H7 (cell line): ENCODE data around the gene GOSR2. TPM values are rescaled to one million over a fixed set of nuclear protein-coding genes. Genes with fewer than 3 reads are reported as not detected.
"Not testable (repeated sequence)": the region's sequence is repeated elsewhere in the genome, so short reads cannot be mapped to it uniquely, and the experiment has no call there.

ENCODE experiments used
- DNase-seq: peaks from one replicate; pipeline ENCODE4 v3.0.0; 2012
- H3K27me3 ChIP-seq: 2 replicates; pipeline ENCODE4 v1.6.0; 2011; ENCODE audit warnings: mild to moderate bottlenecking, low read length; ENCODE audit not compliant: control insufficient read depth, insufficient read depth
- H3K36me3 ChIP-seq: replicated peaks from 2 replicates; pipeline ENCODE4 v1.5.1; 2011; ENCODE audit warnings: low read length; ENCODE audit not compliant: control insufficient read depth, insufficient read depth
- H3K4me3 ChIP-seq: 2 replicates; pipeline ENCODE4 v1.5.1; 2011; ENCODE audit warnings: low read depth, mild to moderate bottlenecking, control low read depth, low read length, moderate library complexity; ENCODE audit not compliant: insufficient read depth
- total RNA-seq: library from RNA; depleted of rRNA; stranded (reverse); fragments of >200 nt; shearing (Covaris generic); gene quantifications from 2 replicates; pipeline ENCODE4 v1.2.3, GENCODE V29; 2014

The GOSR2 gene
- total RNA-seq, 1 experiment from 2014 or later, result 23.2 TPM

- no peaks in the 10 kb centered on the region; the same call in 1 of the 2 replicates for H3K27me3 ChIP-seq
- H3K4me3 ChIP-seq, result no peak overlapping the region
- DNase-seq, result no peak
- H3K36me3 ChIP-seq, result no peaks in the 10 kb centered on the region
Observed at GRCh38 chr17:46950997-46951621, 28.1 kb downstream of the GOSR2 start.

DNA sequence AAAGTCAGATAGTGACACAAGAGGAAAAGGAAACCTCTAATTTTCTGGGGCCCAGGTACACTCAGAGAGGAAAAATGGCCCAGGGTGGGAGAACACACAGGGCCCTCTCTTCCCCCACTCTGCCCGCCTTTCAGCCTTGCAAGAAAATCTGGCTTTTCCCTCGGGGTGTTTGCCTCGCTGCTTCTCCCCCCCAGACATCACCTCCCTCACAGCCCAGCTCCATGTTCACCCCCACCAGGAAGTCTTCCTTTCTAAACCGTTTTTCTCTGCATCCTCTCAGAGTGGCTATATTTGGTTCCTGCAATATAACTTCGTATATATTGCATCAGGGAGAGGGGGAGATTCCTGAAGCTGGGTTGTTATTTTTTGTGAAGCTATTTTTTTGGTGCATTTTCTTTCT, 28.7 kb downstream of the GOSR2 start:
- no peak overlapping the region for H3K4me3 ChIP-seq
- H3K36me3 ChIP-seq, result no peaks in the 10 kb centered on the region

GRCh38 chr17:46952115-46952514, 29.2 kb downstream of the GOSR2 start:
- H3K36me3 ChIP-seq, result no peaks in the 10 kb centered on the region
- H3K27me3 ChIP-seq, result no peaks in the 10 kb centered on the region; the same call in 1 of the 2 replicates
- DNase-seq, result no peak
- H3K4me3 ChIP-seq, result no peak overlapping the region

More for the DNA sequence above, 28.7 kb downstream of the GOSR2 start:
- no peak for DNase-seq
- H3K27me3 ChIP-seq, result no peaks in the 10 kb centered on the region; the same call in 1 of the 2 replicates

- H3K4me3 ChIP-seq, H3K36me3 ChIP-seq, H3K27me3 ChIP-seq, DNase-seq: not testable (repeated sequence)
Observed at GRCh38 chr17:46953191-46953590, 30.2 kb downstream of the GOSR2 start.

- no peak overlapping the region for H3K4me3 ChIP-seq
- DNase-seq, result no peak
- H3K27me3 ChIP-seq, result no peaks in the 10 kb centered on the region
- H3K36me3 ChIP-seq, result no peaks in the 10 kb centered on the region
Observed at GRCh38 chr17:46958041-46958591, 35.2 kb downstream of the GOSR2 start.

GRCh38 chr17:46960152-46960551, 37.2 kb downstream of the GOSR2 start:
- DNase-seq, result no peak
- Histone ChIP-seq H3K27me3 (no peaks in the 10 kb centered on the region), H3K36me3 (no peaks in the 10 kb centered on the region), H3K4me3 (no peak overlapping the region)

DNA sequence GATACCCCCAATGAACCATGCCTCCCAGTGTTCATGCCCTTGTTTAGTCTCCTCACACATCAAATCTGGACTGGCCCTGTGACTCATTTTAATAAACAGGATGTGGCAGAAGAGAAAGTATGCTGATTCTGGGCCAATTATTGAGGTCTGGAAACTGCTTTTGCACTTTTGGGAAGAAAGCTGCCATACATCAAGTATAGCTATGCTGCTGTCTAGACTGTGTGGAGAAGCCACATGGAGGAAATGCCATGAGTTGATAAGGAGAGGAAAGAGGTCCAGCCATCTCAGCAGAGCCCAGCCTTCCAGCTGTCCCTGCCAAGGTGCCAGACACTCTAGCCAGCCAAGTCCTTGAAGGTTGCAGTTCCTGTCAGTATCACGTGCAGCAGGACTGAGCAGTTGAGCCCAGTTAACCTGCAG, 39.4 kb downstream of the GOSR2 start:
- no peak overlapping the region for H3K4me3 ChIP-seq
- H3K27me3 ChIP-seq, result no peaks in the 10 kb centered on the region
- no peaks in the 10 kb centered on the region for H3K36me3 ChIP-seq
- no peak for DNase-seq

GRCh38 chr17:46963571-46963970, 40.6 kb downstream of the GOSR2 start:
- Histone ChIP-seq H3K4me3 (no peak overlapping the region), H3K27me3 (peaks cover 1% of the 10 kb centered on the region; the same call in 1 of the 2 replicates), H3K36me3 (no peaks in the 10 kb centered on the region)
- DNase-seq, result no peak

- Histone ChIP-seq H3K27me3 (peaks cover 1% of the 10 kb centered on the region; the same call in 1 of the 2 replicates), H3K36me3 (no peaks in the 10 kb centered on the region), H3K4me3 (no peak overlapping the region)
- peak; percentile 78 for DNase-seq
Observed at GRCh38 chr17:46964315-46965265, 41.6 kb downstream of the GOSR2 start.

DNA sequence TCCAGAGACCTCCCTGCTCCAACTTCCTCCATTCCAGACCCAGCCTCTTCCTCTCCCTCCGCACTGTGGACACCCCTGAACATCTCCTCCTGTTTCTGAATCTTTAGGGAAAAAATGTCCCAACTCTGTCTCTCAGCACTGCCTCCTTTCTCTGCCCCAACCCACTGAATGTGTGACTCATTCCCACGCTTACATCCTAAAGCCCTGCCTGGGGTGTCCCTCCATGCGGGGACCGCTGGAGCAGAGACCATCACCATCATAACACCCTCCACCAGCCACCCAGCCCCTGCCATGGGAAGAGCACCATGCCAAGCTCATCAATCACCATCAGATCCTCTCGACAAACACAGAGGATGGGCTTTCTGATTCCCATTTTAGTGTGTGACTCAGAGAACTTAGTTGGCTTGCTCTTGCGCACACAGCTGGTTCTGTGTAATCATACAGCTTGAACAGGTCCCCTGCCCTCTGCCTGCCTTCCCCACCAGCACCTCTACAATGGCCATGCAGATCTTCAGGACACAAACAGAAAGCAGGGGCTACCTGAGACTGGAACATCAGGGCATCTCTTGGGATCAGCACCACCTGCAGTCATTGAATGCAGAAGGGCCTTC, 45.4 kb downstream of the GOSR2 start:
- no peak overlapping the region for H3K4me3 ChIP-seq
- no peaks in the 10 kb centered on the region for H3K36me3 ChIP-seq
- DNase-seq, result peak; percentile 11
- peaks cover 1% of the 10 kb centered on the region for H3K27me3 ChIP-seq

DNA sequence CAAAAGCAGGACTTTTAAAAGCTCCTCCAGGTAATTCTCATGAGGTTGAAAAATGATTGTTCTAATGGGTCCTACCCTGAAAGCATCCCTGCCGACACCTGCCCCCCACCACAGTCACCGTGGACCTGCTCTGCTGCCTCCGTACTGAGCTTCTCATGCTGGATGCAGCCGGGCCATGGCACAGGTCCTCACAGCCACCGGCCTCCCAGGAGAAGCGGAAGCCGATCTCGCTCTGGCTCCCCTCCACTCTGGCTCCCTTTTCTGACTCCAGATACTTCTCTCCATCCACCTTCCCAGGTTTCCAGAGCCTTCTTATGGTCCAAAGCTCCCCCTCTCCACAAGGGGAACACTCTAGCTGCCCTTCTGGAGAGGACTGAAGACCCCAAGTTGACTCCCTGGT, 45.9 kb downstream of the GOSR2 start:
- H3K4me3 ChIP-seq, result no peak overlapping the region
- H3K27me3 ChIP-seq, result peaks cover 1% of the 10 kb centered on the region
- no peak for DNase-seq
- no peaks in the 10 kb centered on the region for H3K36me3 ChIP-seq

GRCh38 chr17:46971647-46972300, 48.8 kb downstream of the GOSR2 start:
- Histone ChIP-seq H3K27me3 (peaks cover 1% of the 10 kb centered on the region), H3K36me3 (no peaks in the 10 kb centered on the region), H3K4me3 (no peak overlapping the region)
- no peak for DNase-seq

- Histone ChIP-seq H3K4me3 (no peak overlapping the region), H3K36me3 (no peaks in the 10 kb centered on the region), H3K27me3 (peaks cover 1% of the 10 kb centered on the region)
- DNase-seq, result no peak
Observed at GRCh38 chr17:46972346-46972745, 49.4 kb downstream of the GOSR2 start.

- DNase-seq, result peak; percentile 8
- Histone ChIP-seq H3K27me3 (peaks cover 15% of the 10 kb centered on the region), H3K36me3 (no peaks in the 10 kb centered on the region), H3K4me3 (no peak overlapping the region)
Observed at GRCh38 chr17:46974086-46974485, 51.1 kb downstream of the GOSR2 start.
